ENCODE data around the gene TMEM240.
"Not testable (repeated sequence)": the region's sequence is repeated elsewhere in the genome, so short reads cannot be mapped to it uniquely, and the experiment has no call there.

Gene TMEM240

DNA sequence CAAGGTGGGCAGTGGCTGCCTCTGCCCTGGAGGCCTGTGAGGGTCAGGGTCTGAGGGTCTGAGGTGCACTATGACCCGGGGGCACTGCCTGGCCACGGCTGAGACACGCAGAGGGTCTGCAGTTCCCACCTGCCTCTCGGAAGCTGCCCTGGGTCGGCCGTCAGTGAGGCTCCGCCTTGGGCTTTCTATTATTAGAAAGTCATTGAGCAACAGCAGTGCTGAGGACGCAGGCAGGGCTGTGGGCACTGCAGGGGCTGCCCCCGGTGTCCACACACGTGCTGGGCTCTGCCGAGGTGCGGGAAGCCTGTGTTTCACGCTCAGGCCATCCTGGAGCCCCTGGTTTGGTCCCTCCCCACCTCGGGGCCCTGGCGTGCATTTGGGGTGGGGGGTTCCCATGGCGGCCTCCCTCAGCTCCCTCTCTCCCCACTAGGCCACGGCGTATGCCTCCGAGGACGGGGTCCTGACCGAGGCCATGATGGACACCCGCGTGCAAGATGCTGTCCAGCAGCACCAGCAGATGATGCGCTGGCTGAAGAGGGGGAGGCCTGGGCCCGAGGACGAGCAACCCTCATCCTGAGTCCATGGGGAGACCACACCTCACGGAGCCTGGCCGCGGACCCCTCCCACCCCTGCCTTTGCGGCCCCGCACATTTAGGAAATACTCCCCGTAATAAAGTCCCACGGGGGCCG is 31.5 kb downstream of the TMEM240 start:
- H3K4me3 ChIP-seq (ENCODE audit: low read length in 2 of 2); H3K4me2 ChIP-seq (ENCODE audit: insufficient read depth, low read length, poor library complexity, severe bottlenecking); H3K79me1 ChIP-seq (ENCODE audit: low read depth, low read length); DNase-seq (ENCODE audit: low spot score); H3K4ac ChIP-seq (ENCODE audit: low read length); H3K14ac ChIP-seq (ENCODE audit: low read length); H4K8ac ChIP-seq (ENCODE audit: low read depth, low read length); H4K91ac ChIP-seq (ENCODE audit: low read depth, low read length, poor library complexity); H2BK5ac ChIP-seq (ENCODE audit: low read length); H3K27me3 ChIP-seq (ENCODE audit: control insufficient read depth in 3 of 3, insufficient read depth in 3 of 3, low read depth in 1 of 3, low read length in 3 of 3); H2AK5ac ChIP-seq (ENCODE audit: low read depth, low read length); H3K18ac ChIP-seq (ENCODE audit: low read length); H3K27ac ChIP-seq (replicated peaks; ENCODE audit: low read length); H3K4me1 ChIP-seq (ENCODE audit: control insufficient read depth in 2 of 2, insufficient read depth in 1 of 2, low read depth in 1 of 2, low read length in 2 of 2); H2AFZ ChIP-seq (ENCODE audit: low read length); H3K36me3 ChIP-seq (replicated peaks in 1 of 2; ENCODE audit: control insufficient read depth in 2 of 2, insufficient read depth in 2 of 2, low read length in 2 of 2); H3K23ac ChIP-seq (ENCODE audit: low read depth, low read length, poor library complexity); H3K9ac ChIP-seq (ENCODE audit: low read depth, low read length, poor library complexity); H3K9me3 ChIP-seq (replicated peaks in 1 of 2; ENCODE audit: control insufficient read depth in 2 of 2, insufficient read depth in 1 of 2, low read depth in 1 of 2, low read length in 2 of 2); H2BK120ac ChIP-seq (ENCODE audit: low read depth, low read length): not testable (repeated sequence)
- peak overlapping the region; percentile 26 for H2BK15ac ChIP-seq (ENCODE audit: low read length)
- H2BK12ac ChIP-seq (ENCODE audit: low read length), result peak overlapping the region; percentile 10
- WGBS, 2 donors (ENCODE audit: extremely low coverage in 2 of 2, insufficient read length in 2 of 2, insufficient replicate concordance in 1 of 2), result no CpG with 5 or more reads among the region's 34 CpGs

DNA sequence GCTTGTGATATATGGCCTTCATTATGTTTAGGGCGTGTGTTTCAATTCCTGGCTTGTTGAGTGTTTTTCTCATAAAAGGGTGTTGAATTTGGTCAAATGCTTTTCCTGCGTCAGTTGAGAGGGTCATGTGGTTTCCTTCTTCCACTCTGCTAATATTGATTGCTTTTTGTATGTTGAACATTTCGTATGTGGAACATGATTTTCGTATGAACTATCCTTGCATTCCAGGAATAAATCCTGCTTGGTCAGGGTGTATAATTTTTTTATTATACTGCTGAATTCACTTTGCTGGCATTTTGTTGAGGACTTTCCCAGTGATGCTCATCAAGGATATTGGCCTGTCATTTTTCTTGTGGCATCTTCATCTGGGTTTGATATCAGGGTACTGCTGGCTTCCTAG is 33.1 kb downstream of the TMEM240 start:
- WGBS, 2 donors (ENCODE audit: extremely low coverage in 2 of 2, insufficient read length in 2 of 2, insufficient replicate concordance in 1 of 2), result no CpG with 5 or more reads among the region's 4 CpGs

DNA sequence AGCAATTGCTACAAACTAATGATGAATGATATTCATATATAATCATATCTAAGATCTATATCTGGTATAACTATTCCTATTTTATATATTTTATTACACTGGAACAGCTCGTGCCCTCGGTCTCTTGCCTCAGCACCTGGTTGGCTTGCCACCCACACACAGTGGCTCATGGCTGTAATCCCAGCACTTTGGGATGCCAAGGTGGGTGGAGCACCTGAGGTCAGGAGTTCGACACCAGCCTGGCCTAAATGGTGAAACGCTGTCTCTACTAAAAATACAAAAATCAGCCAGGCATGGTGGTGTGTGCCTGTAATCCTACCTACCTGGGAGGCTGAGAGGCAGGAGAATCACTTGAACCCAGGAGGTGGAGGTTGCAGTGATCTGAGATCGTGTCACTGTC is 34.6 kb downstream of the TMEM240 start:
- H2BK120ac ChIP-seq (ENCODE audit: low read depth, low read length); H3K9me3 ChIP-seq (replicated peaks in 1 of 2; ENCODE audit: control insufficient read depth in 2 of 2, insufficient read depth in 1 of 2, low read depth in 1 of 2, low read length in 2 of 2); H3K27ac ChIP-seq (replicated peaks; ENCODE audit: low read length); H3K4ac ChIP-seq (ENCODE audit: low read length); H4K91ac ChIP-seq (ENCODE audit: low read depth, low read length, poor library complexity); H3K4me3 ChIP-seq (ENCODE audit: low read length in 2 of 2); H3K4me2 ChIP-seq (ENCODE audit: insufficient read depth, low read length, poor library complexity, severe bottlenecking); H3K4me1 ChIP-seq (ENCODE audit: control insufficient read depth in 2 of 2, insufficient read depth in 1 of 2, low read depth in 1 of 2, low read length in 2 of 2); H2BK12ac ChIP-seq (ENCODE audit: low read length); H3K79me1 ChIP-seq (ENCODE audit: low read depth, low read length); H3K36me3 ChIP-seq (replicated peaks in 1 of 2; ENCODE audit: control insufficient read depth in 2 of 2, insufficient read depth in 2 of 2, low read length in 2 of 2); H3K18ac ChIP-seq (ENCODE audit: low read length); H2BK15ac ChIP-seq (ENCODE audit: low read length); H3K14ac ChIP-seq (ENCODE audit: low read length); DNase-seq (ENCODE audit: low spot score); H3K27me3 ChIP-seq (ENCODE audit: control insufficient read depth in 3 of 3, insufficient read depth in 3 of 3, low read depth in 1 of 3, low read length in 3 of 3); H3K23ac ChIP-seq (ENCODE audit: low read depth, low read length, poor library complexity); H2AK5ac ChIP-seq (ENCODE audit: low read depth, low read length); H4K8ac ChIP-seq (ENCODE audit: low read depth, low read length); H3K9ac ChIP-seq (ENCODE audit: low read depth, low read length, poor library complexity); H2BK5ac ChIP-seq (ENCODE audit: low read length): not testable (repeated sequence)
- peak overlapping the region; percentile 74 for H2AFZ ChIP-seq (ENCODE audit: low read length)
- WGBS, 2 donors (ENCODE audit: extremely low coverage in 2 of 2, insufficient read length in 2 of 2, insufficient replicate concordance in 1 of 2), result no CpG with 5 or more reads among the region's 5 CpGs

More for the DNA sequence above, 33.1 kb downstream of the TMEM240 start:
- Histone ChIP-seq H3K23ac (ENCODE audit: low read depth, low read length, poor library complexity) (no peak overlapping the region), H3K27me3 (ENCODE audit: control insufficient read depth in 3 of 3, insufficient read depth in 3 of 3, low read depth in 1 of 3, low read length in 3 of 3) (no peaks in the 10 kb centered on the region), H3K36me3 (replicated peaks in 1 of 2; ENCODE audit: control insufficient read depth in 2 of 2, insufficient read depth in 2 of 2, low read length in 2 of 2) (no peaks in the 10 kb centered on the region), H2AK5ac (ENCODE audit: low read depth, low read length) (no peak overlapping the region), H3K4ac (ENCODE audit: low read length) (no peak overlapping the region), H4K91ac (ENCODE audit: low read depth, low read length, poor library complexity) (no peak overlapping the region), H3K4me1 (ENCODE audit: control insufficient read depth in 2 of 2, insufficient read depth in 1 of 2, low read depth in 1 of 2, low read length in 2 of 2) (peaks cover 1 to 9% of the 10 kb centered on the region in 2 donors), H4K8ac (ENCODE audit: low read depth, low read length) (no peak overlapping the region), H2BK5ac (ENCODE audit: low read length) (no peak overlapping the region), H3K9ac (ENCODE audit: low read depth, low read length, poor library complexity) (no peak overlapping the region), H3K4me3 (ENCODE audit: low read length in 2 of 2) (no peak overlapping the region), H3K9me3 (replicated peaks in 1 of 2; ENCODE audit: control insufficient read depth in 2 of 2, insufficient read depth in 1 of 2, low read depth in 1 of 2, low read length in 2 of 2) (no peaks in the 10 kb centered on the region), H2BK12ac (ENCODE audit: low read length) (no peak overlapping the region), H2BK120ac (ENCODE audit: low read depth, low read length) (no peak overlapping the region), H3K14ac (ENCODE audit: low read length) (no peak overlapping the region), H3K79me1 (ENCODE audit: low read depth, low read length) (no peaks in the 10 kb centered on the region), H3K27ac (replicated peaks; ENCODE audit: low read length) (no peak overlapping the region), H2BK15ac (ENCODE audit: low read length) (no peak overlapping the region), H3K18ac (ENCODE audit: low read length) (no peak overlapping the region), H2AFZ (ENCODE audit: low read length) (no peak overlapping the region), H3K4me2 (ENCODE audit: insufficient read depth, low read length, poor library complexity, severe bottlenecking) (no peak overlapping the region)
- DNase-seq (ENCODE audit: low spot score), result no peak

DNA sequence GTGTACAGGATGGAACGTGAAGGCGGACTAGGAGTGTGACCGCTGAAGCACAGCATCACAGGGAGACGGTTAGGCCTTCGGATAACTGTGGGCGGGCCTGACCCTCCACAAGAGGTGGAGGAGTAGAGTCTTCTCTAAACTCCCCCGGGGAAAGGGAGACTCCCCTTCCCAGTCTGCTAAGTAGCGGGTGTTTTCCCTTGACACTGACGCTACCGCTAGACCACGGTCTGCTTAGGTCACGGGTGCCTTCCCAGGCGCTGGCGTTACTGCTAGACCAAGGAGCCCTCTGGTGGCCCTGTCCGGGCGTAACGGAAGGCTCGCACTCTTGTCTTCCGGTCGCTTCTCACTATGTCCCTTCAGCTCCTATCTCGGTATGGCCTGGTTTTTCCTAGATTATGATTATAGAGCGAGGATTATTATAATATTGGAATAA is 35.0 kb downstream of the TMEM240 start:
- not testable (repeated sequence) for H3K9me3 ChIP-seq (replicated peaks in 1 of 2; ENCODE audit: control insufficient read depth in 2 of 2, insufficient read depth in 1 of 2, low read depth in 1 of 2, low read length in 2 of 2); H3K23ac ChIP-seq (ENCODE audit: low read depth, low read length, poor library complexity); H3K14ac ChIP-seq (ENCODE audit: low read length); H2BK15ac ChIP-seq (ENCODE audit: low read length); H3K4me1 ChIP-seq (ENCODE audit: control insufficient read depth in 2 of 2, insufficient read depth in 1 of 2, low read depth in 1 of 2, low read length in 2 of 2); H2BK5ac ChIP-seq (ENCODE audit: low read length); H3K4ac ChIP-seq (ENCODE audit: low read length); H4K91ac ChIP-seq (ENCODE audit: low read depth, low read length, poor library complexity); H3K36me3 ChIP-seq (replicated peaks in 1 of 2; ENCODE audit: control insufficient read depth in 2 of 2, insufficient read depth in 2 of 2, low read length in 2 of 2); H3K4me2 ChIP-seq (ENCODE audit: insufficient read depth, low read length, poor library complexity, severe bottlenecking); H2BK12ac ChIP-seq (ENCODE audit: low read length); H3K79me1 ChIP-seq (ENCODE audit: low read depth, low read length); DNase-seq (ENCODE audit: low spot score); H3K27me3 ChIP-seq (ENCODE audit: control insufficient read depth in 3 of 3, insufficient read depth in 3 of 3, low read depth in 1 of 3, low read length in 3 of 3); H2BK120ac ChIP-seq (ENCODE audit: low read depth, low read length); H4K8ac ChIP-seq (ENCODE audit: low read depth, low read length); H3K18ac ChIP-seq (ENCODE audit: low read length); H2AK5ac ChIP-seq (ENCODE audit: low read depth, low read length); H3K9ac ChIP-seq (ENCODE audit: low read depth, low read length, poor library complexity); H3K27ac ChIP-seq (replicated peaks; ENCODE audit: low read length)
- H2AFZ ChIP-seq (ENCODE audit: low read length), result peak overlapping the region; percentile 95
- no CpG with 5 or more reads among the region's 22 CpGs for WGBS, 2 donors (ENCODE audit: extremely low coverage in 2 of 2, insufficient read length in 2 of 2, insufficient replicate concordance in 1 of 2)
- peak overlapping the region in 1 of 2 donors; percentile 15 for H3K4me3 ChIP-seq (ENCODE audit: low read length in 2 of 2)
